Common myeloid progenitor, CD34-positive (primary cell): ENCODE measurements around the gene STX19. TPM values are rescaled to one million over a fixed set of nuclear protein-coding genes. Genes with fewer than 3 reads are reported as not detected.
A peak's percentile ranks its signal among the peaks of the same experiment; 100 is the strongest.

Source experiments
- CTCF ChIA-PET: fragments of 350-600 bp; sonication (Branson Sonifier 250); formaldehyde crosslinking; loops from one replicate; lab custom pipeline; 2021; ENCODE audit warnings: antibody characterized with exemption; lab: Charles Lee
- POLR2A ChIA-PET: fragments of 350-600 bp; sonication (Branson Sonifier 250); formaldehyde crosslinking; loops from one replicate; lab custom pipeline; 2021; ENCODE audit warnings: antibody characterized with exemption; lab: Charles Lee
- DNase-seq, 3 donors: peaks; one replicate each; pipeline versions ENCODE4 v3.0.0 to v3.0.0-alpha.2; 2013
- H3K27ac ChIP-seq, 2 experiments: 1 replicate in 1 of 2; 2 replicates in 1 of 2; pipeline ENCODE4 v1.7.0; 2013; ENCODE audit warnings: inconsistent platforms in 2 of 2, low read length in 2 of 2, mild to moderate bottlenecking in 2 of 2, low read depth in 1 of 2, moderate library complexity in 1 of 2; ENCODE audit not compliant: severe bottlenecking in 2 of 2, insufficient read depth in 1 of 2, poor library complexity in 1 of 2
- H3K27me3 ChIP-seq, 5 experiments: replicated peaks in 2 of 5; 1 replicate in 3 of 5; 2 replicates in 2 of 5; pipeline versions ENCODE4 v1.6.1 to v1.7.0; 2013; ENCODE audit warnings: low read length in 4 of 5, mild to moderate bottlenecking in 2 of 5, moderate library complexity in 2 of 5, inconsistent platforms in 1 of 5; ENCODE audit not compliant: insufficient read depth in 5 of 5, control insufficient read depth in 4 of 5
- H3K36me3 ChIP-seq, 4 experiments: 1 replicate in 2 of 4; 2 replicates in 2 of 4; pipeline versions ENCODE4 v1.6.1 to v1.7.0; 2013; ENCODE audit warnings: low read length in 3 of 4, control low read depth in 1 of 4, mild to moderate bottlenecking in 1 of 4; ENCODE audit not compliant: control insufficient read depth in 4 of 4, insufficient read depth in 4 of 4
- H3K4me1 ChIP-seq, 4 experiments: 1 replicate in 3 of 4; 2 replicates in 1 of 4; pipeline versions ENCODE4 v1.6.1 to v1.7.1; 2013; ENCODE audit warnings: low read length in 3 of 4, mild to moderate bottlenecking in 3 of 4, control low read depth in 1 of 4, inconsistent platforms in 1 of 4, moderate library complexity in 1 of 4; ENCODE audit not compliant: control insufficient read depth in 4 of 4, insufficient read depth in 4 of 4; ENCODE audit errors: control extremely low read depth in 1 of 4
- H3K4me3 ChIP-seq, 7 experiments: 1 replicate in 4 of 7; 2 replicates in 3 of 7; pipeline versions ENCODE4 v1.5.1 to v1.7.0; 2013; ENCODE audit warnings: mild to moderate bottlenecking in 7 of 7, low read length in 6 of 7, moderate library complexity in 6 of 7, inconsistent platforms in 2 of 7, low read depth in 2 of 7, control low read depth in 1 of 7; ENCODE audit not compliant: insufficient read depth in 4 of 7, control insufficient read depth in 1 of 7; ENCODE audit errors: extremely low read depth in 1 of 7
- H3K9me3 ChIP-seq, 5 experiments: 1 replicate in 4 of 5; 2 replicates in 1 of 5; pipeline versions ENCODE4 v1.6.1 to v1.7.1; 2013; ENCODE audit warnings: low read length in 4 of 5, mild to moderate bottlenecking in 2 of 5, inconsistent platforms in 1 of 5, low read depth in 1 of 5, moderate library complexity in 1 of 5; ENCODE audit not compliant: control insufficient read depth in 4 of 5, insufficient read depth in 2 of 5; ENCODE audit errors: control extremely low read depth in 1 of 5
- WGBS: methylation state at CpG from one replicate; pipeline ENCODE4 v1.1.5; 2013; ENCODE audit not compliant: insufficient coverage; 5-methylcytosine and 5-hydroxymethylcytosine counted together
- polyA plus RNA-seq: library from polyadenylated mRNA; unstranded; fragments of 120-200 nt; gene quantifications from one replicate; pipeline ENCODE4 v1.2.1, GENCODE V29; 2013

STX19 gene, protein sequence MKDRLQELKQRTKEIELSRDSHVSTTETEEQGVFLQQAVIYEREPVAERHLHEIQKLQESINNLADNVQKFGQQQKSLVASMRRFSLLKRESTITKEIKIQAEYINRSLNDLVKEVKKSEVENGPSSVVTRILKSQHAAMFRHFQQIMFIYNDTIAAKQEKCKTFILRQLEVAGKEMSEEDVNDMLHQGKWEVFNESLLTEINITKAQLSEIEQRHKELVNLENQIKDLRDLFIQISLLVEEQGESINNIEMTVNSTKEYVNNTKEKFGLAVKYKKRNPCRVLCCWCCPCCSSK
- polyA plus RNA-seq: 0.12 TPM

DNA sequence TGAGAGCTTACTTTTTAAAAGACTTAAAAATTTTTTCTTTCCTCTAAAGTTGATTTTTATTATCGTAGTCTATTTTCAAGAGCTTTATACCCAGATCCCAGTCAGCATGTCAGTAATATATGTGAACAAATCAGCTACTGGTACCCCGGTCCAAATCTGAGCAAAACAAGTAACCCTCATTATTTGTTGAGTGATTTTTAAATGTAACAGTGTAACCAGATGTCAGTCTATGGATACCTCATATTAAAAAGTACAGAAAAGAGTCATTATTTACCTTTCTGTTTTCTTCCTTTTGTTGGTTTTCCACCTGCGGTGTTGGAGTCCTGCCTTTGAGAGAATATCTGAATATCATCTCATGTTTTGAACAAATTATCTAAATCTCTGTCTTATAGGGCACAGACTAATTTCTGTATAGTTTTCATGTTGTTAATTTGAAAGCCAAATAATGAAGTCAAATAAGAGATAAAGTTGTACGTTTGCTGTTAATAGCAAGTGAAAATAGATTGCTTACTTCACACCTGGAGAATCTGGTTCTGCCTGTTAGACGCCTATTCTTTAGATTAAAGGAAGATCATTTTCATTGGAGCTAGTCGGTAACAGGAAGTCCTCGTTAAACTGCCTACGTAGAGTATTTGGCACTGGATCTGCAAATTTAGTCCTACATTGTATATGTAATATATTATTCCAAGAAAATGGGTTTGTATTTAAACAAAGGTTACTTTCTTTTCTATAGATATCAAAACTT lies at the start of gene STX19:
Gene STX19 (minus strand): TSS at position 505 of the 745 bp plus-strand sequence. CDS start 13,328 bp downstream, outside the sequence.
- Histone ChIP-seq H3K27ac (no peak within 1 kb of the TSS), H3K36me3 (no peaks in the 10 kb centered on the region), H3K9me3 (no peaks in the 10 kb centered on the region), H3K4me3 (no peak within 1 kb of the TSS), H3K4me1 (no peaks in the 10 kb centered on the region), H3K27me3 (no peaks in the 10 kb centered on the region)
- ChIA-PET CTCF (interaction anchor here (0.8 to 1.6 kb wide), 4 partner anchors 9 to 42 kb away, joined by 3 to 7 read pairs (median 4); no protein-coding TSS in a partner anchor), POLR2A (no interaction called here)
- no peak for DNase-seq
- 83% methylated on average over 2 of the region's 8 CpGs for WGBS

DNA sequence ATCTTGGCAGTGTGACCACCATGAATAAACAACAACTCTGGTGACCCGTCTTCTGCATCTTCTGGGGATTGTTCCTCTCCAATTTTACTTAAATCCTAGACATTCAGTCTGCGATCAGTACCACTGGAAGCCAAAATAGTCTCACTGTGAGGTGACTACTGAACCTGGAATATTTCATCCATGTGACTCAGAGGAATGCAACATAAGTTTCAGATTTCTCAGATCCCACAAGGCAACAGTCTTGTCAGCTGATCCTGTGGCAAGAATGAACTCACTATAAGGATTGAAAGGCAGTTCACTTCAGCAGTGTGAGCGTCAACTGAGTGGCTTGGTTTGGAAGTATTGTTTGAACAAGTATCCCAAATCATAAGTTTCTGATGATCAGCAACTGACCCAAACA lies 47.7 kb upstream of the STX19 start:
- H3K36me3 ChIP-seq: peaks cover 6 to 29% (median 9%) of the 10 kb centered on the region in 4 experiments
- H3K27me3 ChIP-seq: no peaks in the 10 kb centered on the region
- peaks cover 0 to 5% (median 0%) of the 10 kb centered on the region in 4 experiments for H3K4me1 ChIP-seq
- no peak for DNase-seq
- H3K9me3 ChIP-seq: peaks cover 0 to 2% (median 0%) of the 10 kb centered on the region in 5 experiments
- ChIA-PET POLR2A (no interaction called here), CTCF (interaction anchor here (1.2 kb wide), 1 partner anchor 77 kb away, joined by 3 read pairs; no protein-coding TSS in a partner anchor)
- no peak overlapping the region for H3K4me3 ChIP-seq
- H3K27ac ChIP-seq: no peak overlapping the region
- 100% methylated on average over 1 of the region's 3 CpGs for WGBS

DNA sequence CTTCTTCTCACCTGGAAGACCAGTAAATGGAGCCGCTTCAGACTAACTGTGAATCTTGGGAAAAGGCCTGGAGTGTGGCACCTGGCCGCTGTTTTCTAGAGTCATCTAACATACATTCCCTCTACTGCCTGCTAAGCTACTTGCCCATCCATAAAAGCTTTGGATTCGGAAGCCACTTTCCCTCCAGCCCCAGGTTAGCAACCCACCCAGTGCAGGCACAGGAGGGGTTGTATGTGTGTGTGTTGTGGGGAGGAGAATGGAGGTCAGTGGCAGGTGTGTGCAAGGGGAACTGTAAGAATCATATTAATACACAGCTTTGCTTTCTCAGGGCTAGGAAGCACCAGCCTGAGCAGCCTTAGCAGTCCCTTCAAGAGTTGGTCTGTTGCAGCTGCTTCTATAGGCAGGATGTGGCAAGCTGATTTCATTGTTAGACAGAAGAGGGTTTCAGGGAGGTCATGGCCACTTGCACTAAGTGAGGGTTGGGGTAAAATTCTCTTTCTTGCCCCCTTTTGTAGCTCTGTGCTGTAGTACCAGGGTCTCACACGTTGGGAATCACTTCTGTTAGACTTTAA lies 43.4 kb upstream of the STX19 start:
- no peaks in the 10 kb centered on the region for H3K4me1 ChIP-seq
- DNase-seq: no peak
- ChIA-PET POLR2A (interaction anchor here (0.6 kb wide), 1 partner anchor 8 kb away, joined by 4 read pairs; no protein-coding TSS in a partner anchor), CTCF (interaction anchor here (1.0 kb wide), 2 partner anchors 16 to 26 kb away, joined by 3 read pairs; no protein-coding TSS in a partner anchor)
- no peak overlapping the region for H3K27ac ChIP-seq
- H3K4me3 ChIP-seq: no peak overlapping the region
- H3K36me3 ChIP-seq: peaks cover 15 to 37% (median 21%) of the 10 kb centered on the region in 4 experiments
- no peaks in the 10 kb centered on the region for H3K27me3 ChIP-seq
- peaks cover 2 to 9% (median 6%) of the 10 kb centered on the region in 5 experiments for H3K9me3 ChIP-seq
- 94% methylated on average over 2 of the region's 4 CpGs for WGBS

DNA sequence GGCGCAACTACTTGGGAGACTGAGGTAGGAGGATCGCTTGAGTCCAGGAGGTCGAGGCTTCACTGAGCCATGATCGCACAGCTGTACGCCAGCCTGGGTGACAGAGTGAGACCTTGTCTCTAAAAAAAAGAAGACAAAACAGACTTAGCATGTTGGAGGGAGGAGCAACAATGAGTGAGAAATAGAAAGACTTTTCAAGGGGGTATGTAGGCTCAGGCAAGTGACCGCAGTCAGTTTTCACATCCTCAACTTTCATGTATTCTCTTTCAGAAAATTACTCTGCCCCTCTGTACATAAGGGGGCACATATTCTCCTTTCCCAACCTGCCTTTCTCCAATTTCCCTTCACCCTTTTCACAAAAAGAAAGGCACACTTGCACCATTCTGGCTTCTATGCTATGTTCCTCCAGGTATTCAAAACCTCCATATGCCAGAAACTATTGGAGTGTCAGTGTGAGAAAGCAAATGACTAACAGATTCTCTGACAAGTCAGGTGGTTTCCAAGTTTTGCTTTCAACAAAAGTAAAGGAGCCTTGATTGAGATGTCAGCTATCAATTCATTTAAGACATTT lies 42.0 kb upstream of the STX19 start:
- H3K9me3 ChIP-seq: peaks cover 2 to 9% (median 6%) of the 10 kb centered on the region in 5 experiments
- no peaks in the 10 kb centered on the region for H3K4me1 ChIP-seq
- no peak overlapping the region for H3K4me3 ChIP-seq
- ChIA-PET POLR2A (no interaction called here), CTCF (interaction anchor here (0.8 to 6.0 kb wide), 10 partner anchors 10 to 98 kb away, joined by 3 to 42 read pairs (median 4); partner anchors contain the start of gene STX19)
- no peak overlapping the region for H3K27ac ChIP-seq
- H3K27me3 ChIP-seq: no peaks in the 10 kb centered on the region
- DNase-seq: no peak
- WGBS: 97% methylated on average over 5 of the region's 6 CpGs
- H3K36me3 ChIP-seq: peaks cover 11 to 29% (median 22%) of the 10 kb centered on the region in 4 experiments

DNA sequence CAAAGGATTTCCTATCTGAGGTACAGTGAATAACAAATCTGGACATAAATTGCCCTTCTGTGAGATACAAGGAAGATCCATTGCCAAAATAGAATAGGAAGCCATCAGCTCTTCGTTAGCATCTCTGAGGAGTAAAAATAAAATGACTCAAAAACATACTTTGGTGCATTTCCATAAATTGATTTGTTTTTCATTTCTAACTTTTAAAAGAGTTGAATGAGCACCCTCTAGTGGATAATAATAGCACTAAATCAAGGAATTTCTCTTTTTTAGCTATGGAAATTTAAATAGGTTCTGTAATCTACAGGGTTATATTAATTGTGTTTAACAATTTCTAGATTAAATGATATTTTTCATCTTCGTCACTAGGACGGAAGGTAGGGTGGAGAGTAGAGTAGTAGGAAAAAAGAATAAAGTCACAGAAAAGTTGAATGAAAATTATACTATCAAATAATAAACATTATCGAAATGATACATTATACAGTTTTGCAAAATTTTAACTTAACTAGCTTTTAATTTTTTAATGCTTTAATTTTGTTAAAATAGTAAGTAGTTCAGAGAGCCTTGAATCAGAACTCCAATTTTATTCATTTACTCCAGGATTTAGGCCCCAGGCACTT lies 40.9 kb upstream of the STX19 start:
- H3K4me1 ChIP-seq: peaks cover 0 to 10% (median 3%) of the 10 kb centered on the region in 4 experiments
- H3K4me3 ChIP-seq: no peak overlapping the region
- no peaks in the 10 kb centered on the region for H3K27me3 ChIP-seq
- CTCF ChIA-PET: interaction anchor here (0.6 to 6.0 kb wide), 14 partner anchors 9 to 72 kb away, joined by 3 to 42 read pairs (median 4); partner anchors contain the start of gene STX19
- no CpG with 5 or more reads among the region's 4 CpGs for WGBS
- H3K9me3 ChIP-seq: peaks cover 2 to 9% (median 6%) of the 10 kb centered on the region in 5 experiments
- DNase-seq: peak; percentile 15 to 49 (median 48)
- H3K27ac ChIP-seq: no peak overlapping the region
- POLR2A ChIA-PET: no interaction called here
- peaks cover 11 to 28% (median 22%) of the 10 kb centered on the region in 4 experiments for H3K36me3 ChIP-seq
